Measurements from ENCODE around the gene GRID1.

Gene GRID1

GRCh38 chr10:86159797-86160196 lies 206.8 kb downstream of the GRID1 start:
- DNase-seq = no peak

GRCh38 chr10:86155054-86155921 lies 211.3 kb downstream of the GRID1 start:
- DNase-seq = peak; percentile 2

GRCh38 chr10:86153751-86154150 lies 212.8 kb downstream of the GRID1 start:
- no peak for DNase-seq

- no peak for DNase-seq
These were observed 213.7 kb downstream of the GRID1 start for GRCh38 chr10:86152911-86153310.

GRCh38 chr10:86152354-86152753 lies 214.2 kb downstream of the GRID1 start:
- DNase-seq = no peak

DNA sequence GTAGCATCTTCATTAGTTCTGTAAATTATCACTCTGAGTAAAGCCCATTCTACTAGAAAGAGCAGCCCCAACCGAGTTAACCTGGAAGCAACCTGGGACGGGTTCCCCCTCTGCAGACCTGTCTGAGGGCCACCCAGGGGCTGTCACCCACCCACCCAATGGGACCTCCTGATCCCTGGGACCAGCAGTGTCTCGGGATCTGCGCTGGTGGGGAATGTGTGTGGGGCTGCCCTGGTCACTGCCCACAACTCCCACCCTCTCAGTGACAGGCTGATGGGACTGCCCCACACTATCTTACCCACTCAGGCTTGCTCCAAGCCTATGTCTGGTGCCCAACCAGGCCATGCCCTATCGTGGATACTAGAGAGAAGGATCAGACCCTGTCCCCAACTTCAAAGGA lies 215.0 kb downstream of the GRID1 start:
- DNase-seq = no peak

DNA sequence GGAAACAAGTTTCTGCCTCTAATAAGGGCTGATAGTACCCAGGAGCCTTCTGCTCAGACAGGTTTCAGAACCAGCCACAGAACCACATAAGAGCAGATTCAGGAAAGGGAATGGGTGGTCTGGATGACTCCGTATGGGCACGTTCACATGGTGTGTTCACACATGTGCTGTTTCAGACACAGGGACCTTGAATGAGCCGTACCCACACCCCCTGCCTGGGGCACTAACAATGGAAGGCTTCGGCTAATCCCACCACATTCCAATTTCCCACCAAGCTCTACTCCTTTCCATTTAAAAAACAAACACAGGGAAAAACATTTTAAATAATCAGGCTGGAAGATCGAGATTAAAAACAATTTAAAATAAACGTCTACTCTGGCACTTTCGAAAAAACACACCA lies 217.3 kb downstream of the GRID1 start:
- DNase-seq = no peak

DNA sequence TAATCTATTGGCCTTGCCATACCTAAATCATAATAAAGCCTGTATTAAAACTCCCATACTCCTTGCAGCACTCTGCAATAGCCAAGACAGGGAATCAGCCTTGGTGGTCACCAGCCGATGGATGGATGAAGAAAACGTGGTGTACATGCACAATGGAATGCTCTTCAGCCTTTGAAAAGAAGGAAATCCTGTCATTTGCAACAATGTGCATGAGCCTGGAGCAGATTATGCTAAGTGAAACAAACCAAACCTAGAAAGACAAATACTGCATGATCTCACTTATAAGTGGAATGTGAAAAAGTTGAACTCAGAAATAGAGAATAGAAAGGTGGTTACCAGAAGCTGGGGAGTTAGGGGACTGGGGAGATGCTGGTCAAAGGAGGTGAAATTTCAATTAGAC lies 218.5 kb downstream of the GRID1 start:
- DNase-seq = no peak

- DNase-seq = no peak
These were observed 222.3 kb downstream of the GRID1 start for GRCh38 chr10:86144301-86144700.

DNA sequence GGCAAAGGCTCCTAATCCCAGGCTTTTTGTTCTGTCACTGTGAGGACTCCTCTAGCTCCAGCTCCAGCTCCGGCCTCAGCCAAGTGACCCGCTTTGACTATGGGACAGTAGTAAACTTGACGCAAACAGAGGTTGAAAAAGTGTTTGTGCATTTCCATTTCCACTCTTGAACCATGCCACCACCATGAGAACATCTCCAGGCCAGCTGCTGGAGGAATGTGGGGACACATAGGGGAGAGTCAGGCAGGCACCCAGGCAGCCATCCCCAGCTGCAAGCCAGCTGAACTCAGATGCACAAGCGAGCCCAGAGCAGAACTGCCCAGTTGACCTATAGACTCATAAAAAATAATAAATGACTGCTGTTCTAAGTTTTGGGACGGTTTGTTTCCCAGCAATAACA lies 224.7 kb downstream of the GRID1 start:
- no peak for DNase-seq

DNA sequence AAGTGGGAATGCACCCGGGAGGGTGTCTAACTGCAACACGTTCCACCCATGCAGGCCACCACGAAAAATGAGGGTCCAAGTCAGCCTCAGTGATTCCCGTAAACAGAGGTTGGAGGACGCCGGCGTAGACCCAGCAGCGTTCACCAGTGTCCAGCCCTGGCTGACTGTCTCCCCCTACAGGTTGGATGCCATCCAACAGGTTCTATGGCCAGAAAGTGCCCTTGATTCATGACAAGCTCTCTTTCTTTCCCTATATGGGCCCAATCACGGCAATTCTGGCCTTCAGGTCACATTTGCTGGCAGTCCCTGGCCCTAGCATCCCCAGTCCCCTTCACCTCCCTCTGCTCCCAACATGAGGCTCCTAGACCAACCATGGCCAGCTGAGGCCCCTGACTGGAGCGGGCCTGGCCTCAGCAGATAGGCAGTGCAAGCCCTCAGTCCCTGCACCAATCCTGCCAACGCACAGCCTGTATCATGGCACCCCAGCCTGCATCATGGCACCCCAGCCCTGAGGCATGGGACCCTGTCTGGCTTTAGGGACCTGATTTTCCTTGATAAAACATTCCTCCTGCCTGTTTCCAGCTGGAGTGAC lies 227.4 kb downstream of the GRID1 start:
- no peak for DNase-seq

- DNase-seq = no peak
These were observed 228.0 kb downstream of the GRID1 start for GRCh38 chr10:86138551-86139065.

DNA sequence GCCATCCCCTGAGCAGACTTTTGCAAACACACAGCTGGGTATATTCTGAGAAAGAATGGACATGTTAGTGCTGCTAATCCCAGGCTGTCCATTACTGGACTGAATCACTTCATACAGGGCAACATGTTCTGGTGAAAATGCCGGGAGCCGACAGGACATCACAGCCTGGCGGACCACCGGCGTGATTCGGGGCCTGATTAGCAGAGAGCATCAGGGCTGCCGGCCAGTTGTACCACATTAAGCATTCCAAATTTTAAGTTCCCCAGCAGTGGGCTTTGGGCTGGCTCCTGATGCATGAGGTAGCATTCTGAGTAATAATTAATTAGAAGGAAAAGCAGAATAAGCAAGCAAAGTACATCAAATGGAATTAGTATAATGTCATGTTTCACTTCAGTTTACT lies 229.0 kb downstream of the GRID1 start:
- no peak for DNase-seq

DNA sequence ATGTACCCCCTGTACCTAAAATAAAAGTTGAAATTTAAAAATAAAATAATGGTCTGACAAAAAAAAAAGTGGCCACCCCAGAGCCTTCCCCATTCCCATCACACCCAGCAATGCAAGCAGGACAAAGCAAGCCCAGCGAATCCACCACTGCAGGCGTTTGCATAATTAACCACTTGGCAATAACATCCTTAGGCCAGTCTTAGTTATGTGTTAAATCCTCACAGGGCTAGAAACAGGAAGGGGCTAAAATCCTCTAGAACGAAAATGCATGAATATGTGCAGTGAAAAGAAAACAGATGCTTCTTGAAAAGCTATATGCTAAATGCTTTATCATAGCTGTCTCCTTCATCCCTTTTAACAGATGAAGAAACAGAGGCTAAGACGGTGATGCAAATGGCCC lies 229.7 kb downstream of the GRID1 start:
- DNase-seq = no peak

DNA sequence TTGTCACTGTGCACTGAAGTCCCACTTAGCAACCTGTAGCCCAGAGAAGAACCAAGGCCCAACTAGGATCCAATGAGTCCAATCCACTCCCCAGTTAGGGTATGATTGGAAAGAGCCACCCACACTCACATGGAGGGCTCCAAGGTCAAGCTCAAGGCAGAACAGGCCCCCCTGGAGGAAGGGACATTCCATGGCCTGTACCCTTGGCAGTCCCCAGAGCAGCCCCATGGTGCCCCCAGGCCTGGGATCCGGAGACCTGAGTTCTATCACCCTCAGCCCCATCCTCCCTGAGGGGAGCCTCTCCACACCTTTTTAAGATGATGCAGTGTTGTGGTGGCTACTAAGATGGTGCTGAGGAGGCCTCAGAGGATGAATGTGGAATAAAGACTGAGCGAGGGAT lies 231.4 kb downstream of the GRID1 start:
- no peak for DNase-seq

DNA sequence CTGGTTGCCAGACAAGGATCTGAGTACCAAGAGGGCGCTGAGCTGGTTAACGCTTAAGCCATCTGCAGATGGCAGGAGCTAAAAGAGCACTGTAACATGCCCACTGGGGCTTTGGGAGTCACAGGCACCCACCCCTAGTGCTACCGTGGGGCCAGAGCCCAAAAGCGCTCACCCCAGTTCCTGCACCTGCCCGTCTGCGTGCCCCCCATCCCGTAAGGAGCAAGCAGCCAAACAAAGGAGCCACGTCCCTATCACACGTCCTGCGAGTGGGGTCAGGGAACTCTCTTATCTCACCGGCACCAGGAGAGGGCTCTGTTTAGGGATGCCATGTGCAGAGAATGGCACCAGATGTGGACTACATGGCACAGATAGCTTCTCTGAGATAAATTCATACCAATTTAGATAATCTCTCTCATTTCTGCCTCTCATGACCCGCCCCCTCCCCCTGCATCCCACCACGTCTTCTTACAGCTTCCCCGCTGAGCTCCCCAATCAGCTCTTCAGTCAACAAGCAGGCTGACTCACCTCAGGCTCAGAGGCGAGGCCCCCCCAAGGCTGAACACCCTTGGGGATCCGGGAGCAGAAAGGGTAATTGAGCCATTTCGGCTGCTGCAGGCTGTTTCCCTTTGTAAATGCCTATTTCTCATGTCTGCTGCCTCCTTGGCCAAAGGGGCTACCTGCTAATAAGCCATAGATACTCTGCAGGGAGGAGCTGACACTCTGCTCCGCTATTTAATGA lies 235.7 kb downstream of the GRID1 start:
- DNase-seq = no peak

GRCh38 chr10:86130041-86130440 lies 236.6 kb downstream of the GRID1 start:
- DNase-seq = no peak

- no peak for DNase-seq
These were observed 238.2 kb downstream of the GRID1 start for GRCh38 chr10:86128360-86128759.

- no peak for DNase-seq
These were observed 239.2 kb downstream of the GRID1 start for GRCh38 chr10:86127274-86127819.

GRCh38 chr10:86124734-86125133 lies 241.9 kb downstream of the GRID1 start:
- DNase-seq = no peak

DNA sequence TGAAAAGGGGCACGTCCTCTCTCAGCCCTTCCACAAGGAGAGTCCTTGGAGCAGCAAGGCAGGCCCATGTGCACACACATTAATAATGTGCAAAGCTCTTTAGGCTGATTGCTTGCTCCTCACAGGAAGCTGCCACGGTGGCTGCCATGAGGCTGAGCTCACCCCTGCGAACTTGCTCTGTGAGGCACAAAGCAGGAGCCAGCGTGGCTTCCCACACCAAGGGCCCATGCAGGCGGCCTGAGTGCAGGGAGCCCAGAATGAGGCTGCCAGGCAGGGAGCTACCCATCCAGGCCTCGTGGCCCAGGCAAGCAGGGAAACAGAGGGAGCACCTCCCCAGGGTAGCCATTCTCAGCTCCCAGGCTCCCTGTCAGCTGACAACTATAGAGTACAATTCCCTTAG lies 242.9 kb downstream of the GRID1 start:
- DNase-seq = no peak

GRCh38 chr10:86123304-86123703 lies 243.3 kb downstream of the GRID1 start:
- DNase-seq = no peak

DNA sequence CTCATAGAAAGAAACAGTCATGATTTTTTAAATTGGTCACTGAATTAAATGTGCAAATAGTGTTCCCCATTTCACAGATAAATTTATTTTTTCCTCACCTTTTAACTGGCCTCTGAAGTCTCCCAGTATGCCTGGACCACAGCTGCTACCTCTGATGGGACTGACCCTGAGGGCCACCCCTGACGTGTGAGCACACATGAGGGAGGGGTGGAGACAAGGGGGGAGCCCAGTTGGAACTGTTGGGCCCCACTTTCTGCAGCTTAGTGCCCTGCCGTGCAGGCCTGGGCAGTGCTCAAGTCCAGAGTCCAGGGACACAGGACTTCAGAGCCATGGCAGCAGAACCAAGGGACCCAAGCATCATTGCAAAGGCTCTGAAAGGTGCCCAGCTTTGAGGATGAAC lies 243.9 kb downstream of the GRID1 start:
- no peak for DNase-seq
